ENCODE data around the gene STAT5A.

- TF ChIP-seq CTCF (IDR thresholded peaks at IDR 0.05; ENCODE audit: insufficient read depth, low read depth, low read length) (no peak), EZH2 (IDR thresholded peaks at IDR 0.05; ENCODE audit: insufficient read depth, low read length) (no peak)
These were observed 21.2 kb upstream of the STAT5A start for GRCh38 chr17:42266918-42267766.

All from astrocyte (in vitro differentiated cells and primary cell).